Measurements from ENCODE around the gene KCNG4. TPM values are rescaled to one million over a fixed set of nuclear protein-coding genes. Genes with fewer than 3 reads are reported as not detected.

The KCNG4 gene
- total and polyA plus RNA-seq, 2 donors (not counting 3 experiments of a cell fraction or from before 2014, with no cell fraction given): not detected

DNA sequence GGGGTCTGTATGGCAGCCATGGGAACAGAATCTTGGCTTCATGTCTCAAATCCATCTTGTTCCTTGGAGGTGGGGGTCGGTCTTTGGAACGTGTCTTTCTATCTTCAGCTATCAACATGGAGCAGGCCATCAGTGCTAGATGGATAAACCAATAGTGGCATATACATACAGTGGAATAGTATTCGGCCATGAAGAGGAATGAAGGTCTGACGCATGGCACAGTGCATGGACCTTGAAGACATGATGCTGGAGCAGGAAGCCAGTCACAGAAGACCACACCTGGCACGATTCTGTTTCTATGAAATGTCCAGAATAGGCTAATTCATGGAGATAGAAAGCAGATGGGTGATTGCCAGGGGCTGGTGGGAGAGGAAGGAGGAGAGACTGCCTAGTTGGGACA lies 7.8 kb downstream of the KCNG4 start:
- Histone ChIP-seq H3K9ac (replicated peaks; ENCODE audit: extremely low read depth, insufficient read depth, low read length) (no peak overlapping the region), H3K9me3 (replicated peaks; ENCODE audit: control insufficient read depth, insufficient read depth, low read length) (no peaks in the 10 kb centered on the region), H3K79me2 (ENCODE audit: control insufficient read depth, insufficient read depth, low read length) (no peaks in the 10 kb centered on the region), H3K4me3 (replicated peaks in 1 of 3; ENCODE audit: insufficient read depth in 1 of 3, low read depth in 1 of 3, low read length in 3 of 3) (no peak overlapping the region), H3K4me1 (ENCODE audit: control insufficient read depth, extremely low read depth, insufficient read depth, low read length) (peaks cover 5% of the 10 kb centered on the region), H2AFZ (ENCODE audit: low read depth, low read length) (no peak overlapping the region), H3K27me3 (ENCODE audit: control insufficient read depth in 2 of 2, insufficient read depth in 2 of 2, low read length in 2 of 2) (peaks cover 0 to 3% of the 10 kb centered on the region in 2 experiments), H3K9me1 (replicated peaks; ENCODE audit: control insufficient read depth, extremely low read depth, insufficient read depth, low read length) (no peaks in the 10 kb centered on the region), H3K36me3 (ENCODE audit: control insufficient read depth in 2 of 2, extremely low read depth in 1 of 2, insufficient read depth in 2 of 2, low read length in 2 of 2) (no peaks in the 10 kb centered on the region), H4K20me1 (replicated peaks; ENCODE audit: control insufficient read depth, extremely low read depth, insufficient read depth, low read length) (no peaks in the 10 kb centered on the region), H3K4me2 (ENCODE audit: insufficient read depth, low read length) (no peak overlapping the region), H3K27ac (ENCODE audit: insufficient read depth, low read depth, low read length) (no peak overlapping the region)
- no TSS peak for BruUV-seq (replicated peaks)
- dilution Hi-C loops (cut with MboI; ENCODE audit: extremely low pct_ligation_motif_present, low sequenced_read_pairs) (loop anchor here (25.0 kb wide), 1 partner anchor 180 kb away; no protein-coding TSS in a partner anchor), intact Hi-C loops (cut with micrococcal nuclease) (no loop called here)
- DNase-seq (ENCODE audit: low read depth, low spot score) (no peak), FAIRE-seq (no peak)
- no peak for TF ChIP-seq POLR2AphosphoS5 (IDR thresholded peaks at IDR 0.05; ENCODE audit: insufficient read depth, low read depth, low read length)
- no peak for TF ChIP-seq POLR2A (IDR thresholded peaks at IDR 0.05; ENCODE audit: low read depth, low read length)
- no peak for TF ChIP-seq MYC (IDR thresholded peaks at IDR 0.05; ENCODE audit: low read depth, low read length)
- no peak for TF ChIP-seq EZH2 (IDR thresholded peaks at IDR 0.05; ENCODE audit: borderline replicate concordance, low read depth, low read length, severe bottlenecking)
- POLR2A ChIA-PET: interaction anchor here (0.7 kb wide), 1 partner anchor 67 kb away, joined by 6 read pairs; no protein-coding TSS in a partner anchor
- CTCF ChIA-PET: interaction anchor here (1.9 kb wide), 1 partner anchor 45 kb away, joined by 6 read pairs; the partner anchor contains the start of gene TAF1C

DNA sequence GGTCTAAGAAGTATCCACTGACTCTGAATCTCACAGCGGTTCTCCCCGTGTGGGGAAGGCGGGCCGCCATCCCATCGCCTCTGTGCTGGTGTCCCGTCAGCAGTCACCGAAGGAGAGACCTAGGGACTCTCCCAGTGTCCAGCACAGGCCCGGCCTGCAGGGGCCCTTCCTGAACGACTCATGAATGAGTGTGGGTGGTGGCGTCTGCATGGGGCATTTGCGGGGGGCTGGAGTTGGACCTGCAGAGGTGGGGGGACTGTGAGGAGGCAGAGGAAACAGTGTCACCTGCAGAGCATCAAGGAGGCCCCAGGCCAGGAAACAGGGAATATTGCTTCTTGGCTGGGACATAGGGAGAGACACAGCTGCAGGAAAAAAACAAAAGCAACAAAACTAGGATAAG lies 10.3 kb downstream of the KCNG4 start:
- Histone ChIP-seq H3K36me3 (ENCODE audit: control insufficient read depth in 2 of 2, extremely low read depth in 1 of 2, insufficient read depth in 2 of 2, low read length in 2 of 2) (no peaks in the 10 kb centered on the region), H3K4me3 (replicated peaks in 1 of 3; ENCODE audit: insufficient read depth in 1 of 3, low read depth in 1 of 3, low read length in 3 of 3) (no peak overlapping the region), H2AFZ (ENCODE audit: low read depth, low read length) (no peak overlapping the region), H3K9me1 (replicated peaks; ENCODE audit: control insufficient read depth, extremely low read depth, insufficient read depth, low read length) (no peaks in the 10 kb centered on the region), H3K9me3 (replicated peaks; ENCODE audit: control insufficient read depth, insufficient read depth, low read length) (no peaks in the 10 kb centered on the region), H3K4me1 (ENCODE audit: control insufficient read depth, extremely low read depth, insufficient read depth, low read length) (peaks cover 5% of the 10 kb centered on the region), H3K27me3 (ENCODE audit: control insufficient read depth in 2 of 2, insufficient read depth in 2 of 2, low read length in 2 of 2) (peaks cover 2% of the 10 kb centered on the region in 2 experiments), H3K79me2 (ENCODE audit: control insufficient read depth, insufficient read depth, low read length) (no peaks in the 10 kb centered on the region), H3K4me2 (ENCODE audit: insufficient read depth, low read length) (no peak overlapping the region), H3K27ac (ENCODE audit: insufficient read depth, low read depth, low read length) (no peak overlapping the region), H4K20me1 (replicated peaks; ENCODE audit: control insufficient read depth, extremely low read depth, insufficient read depth, low read length) (no peaks in the 10 kb centered on the region), H3K9ac (replicated peaks; ENCODE audit: extremely low read depth, insufficient read depth, low read length) (no peak overlapping the region)
- ChIA-PET CTCF (no interaction called here), POLR2A (no interaction called here)
- TF ChIP-seq GATA2 (IDR thresholded peaks at IDR 0.05; ENCODE audit: insufficient read depth, insufficient read length, low read depth, low read length) (no peak), FOS (IDR thresholded peaks at IDR 0.05; ENCODE audit: borderline replicate concordance, insufficient read depth, low read length) (no peak), MYC (IDR thresholded peaks at IDR 0.05; ENCODE audit: low read depth, low read length) (no peak), POLR2A (IDR thresholded peaks at IDR 0.05; ENCODE audit: low read depth, low read length) (no peak), JUN (IDR thresholded peaks at IDR 0.05; ENCODE audit: borderline replicate concordance, insufficient read depth, insufficient read length, low read depth) (no peak), EZH2 (IDR thresholded peaks at IDR 0.05; ENCODE audit: borderline replicate concordance, low read depth, low read length, severe bottlenecking) (no peak), POLR2AphosphoS5 (IDR thresholded peaks at IDR 0.05; ENCODE audit: insufficient read depth, low read depth, low read length) (no peak)
- TF ChIP-seq, protein P1, sequence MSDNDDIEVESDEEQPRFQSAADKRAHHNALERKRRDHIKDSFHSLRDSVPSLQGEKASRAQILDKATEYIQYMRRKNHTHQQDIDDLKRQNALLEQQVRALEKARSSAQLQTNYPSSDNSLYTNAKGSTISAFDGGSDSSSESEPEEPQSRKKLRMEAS (IDR thresholded peaks at IDR 0.05; ENCODE audit: insufficient read depth, insufficient read length): no peak
- TF ChIP-seq, protein P2, sequence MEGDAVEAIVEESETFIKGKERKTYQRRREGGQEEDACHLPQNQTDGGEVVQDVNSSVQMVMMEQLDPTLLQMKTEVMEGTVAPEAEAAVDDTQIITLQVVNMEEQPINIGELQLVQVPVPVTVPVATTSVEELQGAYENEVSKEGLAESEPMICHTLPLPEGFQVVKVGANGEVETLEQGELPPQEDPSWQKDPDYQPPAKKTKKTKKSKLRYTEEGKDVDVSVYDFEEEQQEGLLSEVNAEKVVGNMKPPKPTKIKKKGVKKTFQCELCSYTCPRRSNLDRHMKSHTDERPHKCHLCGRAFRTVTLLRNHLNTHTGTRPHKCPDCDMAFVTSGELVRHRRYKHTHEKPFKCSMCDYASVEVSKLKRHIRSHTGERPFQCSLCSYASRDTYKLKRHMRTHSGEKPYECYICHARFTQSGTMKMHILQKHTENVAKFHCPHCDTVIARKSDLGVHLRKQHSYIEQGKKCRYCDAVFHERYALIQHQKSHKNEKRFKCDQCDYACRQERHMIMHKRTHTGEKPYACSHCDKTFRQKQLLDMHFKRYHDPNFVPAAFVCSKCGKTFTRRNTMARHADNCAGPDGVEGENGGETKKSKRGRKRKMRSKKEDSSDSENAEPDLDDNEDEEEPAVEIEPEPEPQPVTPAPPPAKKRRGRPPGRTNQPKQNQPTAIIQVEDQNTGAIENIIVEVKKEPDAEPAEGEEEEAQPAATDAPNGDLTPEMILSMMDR (IDR thresholded peaks at IDR 0.05; ENCODE audit: extremely low read depth in 1 of 2, insufficient read depth in 1 of 2, low read depth in 1 of 2, low read length in 2 of 2): no peak
- DNase-seq (ENCODE audit: low read depth, low spot score) (no peak), FAIRE-seq (no peak)
- intact Hi-C loops (cut with micrococcal nuclease): no loop called here
- dilution Hi-C loops (cut with MboI; ENCODE audit: extremely low pct_ligation_motif_present, low sequenced_read_pairs): loop anchor here (25.0 kb wide), 1 partner anchor 183 kb away; no protein-coding TSS in a partner anchor
- BruUV-seq (replicated peaks): no TSS peak
